HG03354 (cell line): ENCODE data around the gene IMPDH2.

Experiments
- ATAC-seq: cut with Tn5 transposase; IDR thresholded peaks from one replicate; pipeline ENCODE4 v1.9.1; 2021; ENCODE audit warnings: mild to moderate bottlenecking; ENCODE audit not compliant: unreplicated experiment, poor library complexity, severe bottlenecking

IMPDH2 gene

GRCh38 chr3:49028673-49029562, at the start of gene IMPDH2:
TSS of gene IMPDH2 (minus strand) at chr3:49029398. CDS start at chr3:49029350, 48 bp downstream.
- peak; percentile 91 for ATAC-seq

DNA sequence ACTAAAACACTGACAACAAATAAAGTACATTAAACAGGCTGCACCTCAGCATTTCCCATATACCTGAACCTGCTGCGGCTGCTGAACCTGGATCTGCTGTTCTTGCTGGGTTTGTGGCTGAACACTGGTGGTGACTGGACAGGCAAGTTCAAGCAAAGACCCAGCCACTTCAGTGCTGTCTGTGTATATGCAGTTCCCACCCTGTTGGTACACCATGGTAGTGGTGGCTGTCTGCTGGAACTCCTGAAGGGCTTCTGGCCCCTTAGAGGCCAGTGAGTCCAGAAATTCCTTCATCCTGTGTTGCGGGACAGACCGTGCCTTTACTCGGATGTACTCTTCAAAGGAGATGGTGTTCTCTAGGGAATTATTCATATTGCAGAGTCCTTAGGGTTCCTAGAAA, 47.4 kb upstream of the IMPDH2 start:
- ATAC-seq, result no peak

GRCh38 chr3:49076116-49076515, 46.9 kb upstream of the IMPDH2 start:
- ATAC-seq, result no peak

GRCh38 chr3:49058011-49058410, 28.8 kb upstream of the IMPDH2 start:
- ATAC-seq, result no peak

DNA sequence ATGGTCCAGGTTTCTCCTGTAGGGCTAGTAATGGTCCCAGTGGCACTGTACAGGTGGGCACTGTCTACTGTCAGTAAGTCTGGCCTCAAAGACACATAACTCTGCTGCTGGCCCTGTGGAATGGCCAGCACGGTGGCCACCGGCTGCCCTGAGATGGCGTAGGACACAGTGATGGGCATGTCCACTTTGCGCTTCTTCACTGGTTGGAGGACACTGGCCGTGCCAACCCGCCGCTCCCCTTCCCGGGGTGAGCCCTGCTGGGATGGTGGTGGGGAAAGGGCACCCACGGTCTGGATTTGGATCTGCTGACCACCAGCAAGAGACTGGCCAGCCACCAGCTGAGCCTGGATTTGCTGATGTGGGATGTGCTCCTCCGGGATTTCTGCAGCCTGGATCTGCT, 28.1 kb upstream of the IMPDH2 start:
- no peak for ATAC-seq

- ATAC-seq, result no peak
Observed at GRCh38 chr3:49054344-49054862, 25.2 kb upstream of the IMPDH2 start.

DNA sequence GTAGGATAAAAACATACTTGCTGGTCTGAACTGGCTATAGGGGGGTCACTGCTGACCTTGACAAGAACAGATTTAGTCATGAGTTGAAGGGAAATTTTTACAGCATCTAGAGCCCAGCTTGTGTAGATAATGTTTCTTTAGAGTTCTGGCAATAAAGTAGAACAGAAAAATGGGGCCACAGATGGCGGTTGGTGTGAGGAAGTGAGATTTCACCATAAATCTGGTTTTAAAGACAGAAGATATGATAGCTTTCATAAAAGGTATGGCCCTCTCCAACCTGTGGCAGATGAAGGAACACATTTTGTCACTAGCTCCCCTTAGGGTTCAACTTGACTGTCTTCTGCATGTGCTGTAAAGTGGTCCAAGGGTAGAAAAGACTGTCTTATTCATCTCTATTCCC, 24.3 kb upstream of the IMPDH2 start:
- ATAC-seq, result no peak

DNA sequence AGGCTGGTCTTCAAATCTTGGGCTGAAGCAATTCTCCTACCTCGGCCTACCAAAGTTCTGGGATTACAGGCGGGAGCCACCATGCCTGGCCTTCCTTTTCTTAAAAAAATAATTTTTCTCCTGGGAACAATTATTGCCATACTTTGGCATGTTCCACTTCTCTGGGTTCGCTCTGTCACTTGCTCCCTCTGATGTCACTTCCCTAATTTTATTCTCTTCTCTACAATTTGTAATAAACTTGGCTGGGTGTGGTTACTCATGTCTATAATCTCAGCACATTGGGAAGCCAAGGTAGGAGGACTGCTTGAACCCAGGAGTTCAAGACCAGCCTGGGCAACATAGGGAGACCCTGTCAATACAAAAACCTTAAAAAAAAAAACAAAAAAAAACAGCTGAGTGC, 6.1 kb upstream of the IMPDH2 start:
- no peak for ATAC-seq

- ATAC-seq, result no peak
Observed at GRCh38 chr3:49034650-49035049, 5.5 kb upstream of the IMPDH2 start.

- no peak for ATAC-seq
Observed at GRCh38 chr3:49032646-49033304, 3.6 kb upstream of the IMPDH2 start.

- ATAC-seq, result no peak
Observed at GRCh38 chr3:49030321-49030720, 1.1 kb upstream of the IMPDH2 start.

GRCh38 chr3:49029563-49029884, 326 bp upstream of the IMPDH2 start:
- no peak for ATAC-seq

- no peak for ATAC-seq
Observed at GRCh38 chr3:49028298-49028672, 913 bp downstream of the IMPDH2 start.

GRCh38 chr3:49027634-49028033, 1.6 kb downstream of the IMPDH2 start:
- no peak for ATAC-seq

DNA sequence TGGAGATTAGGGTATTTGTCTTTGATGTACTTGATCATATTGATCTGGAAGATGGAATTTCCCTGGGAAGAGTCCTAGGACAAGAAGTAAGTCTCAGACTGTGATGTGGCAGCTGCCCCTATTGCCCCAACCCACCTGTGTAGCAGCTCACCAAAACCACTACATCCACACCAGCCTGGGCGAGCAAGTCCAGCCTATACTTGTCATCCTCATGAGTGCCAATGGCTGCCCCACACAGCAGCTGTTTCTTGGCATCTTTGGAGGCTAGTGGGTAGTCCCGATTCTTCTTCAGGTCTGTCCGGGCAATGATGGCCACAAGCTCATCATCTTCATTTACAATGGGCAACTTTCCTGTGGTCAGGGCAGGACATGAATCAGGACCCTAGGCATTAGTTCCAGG, 2.7 kb downstream of the IMPDH2 start:
- ATAC-seq, result no peak

DNA sequence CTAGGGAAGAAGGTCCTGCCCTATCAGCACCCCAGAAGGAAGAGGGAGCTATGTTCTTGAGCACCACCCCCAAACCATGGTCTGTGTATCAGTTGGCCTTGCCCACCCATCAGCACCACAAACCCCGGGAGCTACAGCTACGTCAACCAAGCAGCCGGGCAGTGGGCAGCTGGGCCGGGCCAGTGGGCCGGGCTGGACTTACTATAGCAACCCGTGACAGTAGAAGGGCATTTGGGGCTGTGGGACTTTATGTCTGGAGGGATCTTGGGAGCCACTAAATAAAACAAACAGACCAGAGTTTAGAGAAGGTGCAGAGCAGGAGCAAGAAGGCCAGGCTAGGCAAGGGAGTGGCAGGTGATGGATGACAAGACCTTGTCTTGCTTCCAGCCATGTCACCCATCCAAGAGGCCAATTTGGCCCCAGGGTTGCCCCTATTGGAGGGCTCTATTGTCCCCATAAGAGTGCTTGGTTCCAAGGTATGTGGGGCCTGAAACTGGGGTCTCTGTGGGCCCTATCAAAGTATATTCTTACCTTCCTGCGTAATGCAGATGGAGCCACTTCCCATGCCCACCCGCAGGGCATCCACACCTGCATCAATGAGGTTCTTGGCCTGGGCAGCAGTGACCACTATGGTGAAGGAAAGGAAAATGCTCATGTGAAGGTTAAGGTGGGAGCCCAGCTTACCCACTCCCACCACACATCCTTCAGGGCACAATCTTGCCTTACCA, 3.2 kb downstream of the IMPDH2 start:
- no peak for ATAC-seq

- no peak for ATAC-seq
Observed at GRCh38 chr3:49025005-49025792, 4.0 kb downstream of the IMPDH2 start.

GRCh38 chr3:49024449-49024848, 4.7 kb downstream of the IMPDH2 start:
- no peak for ATAC-seq

DNA sequence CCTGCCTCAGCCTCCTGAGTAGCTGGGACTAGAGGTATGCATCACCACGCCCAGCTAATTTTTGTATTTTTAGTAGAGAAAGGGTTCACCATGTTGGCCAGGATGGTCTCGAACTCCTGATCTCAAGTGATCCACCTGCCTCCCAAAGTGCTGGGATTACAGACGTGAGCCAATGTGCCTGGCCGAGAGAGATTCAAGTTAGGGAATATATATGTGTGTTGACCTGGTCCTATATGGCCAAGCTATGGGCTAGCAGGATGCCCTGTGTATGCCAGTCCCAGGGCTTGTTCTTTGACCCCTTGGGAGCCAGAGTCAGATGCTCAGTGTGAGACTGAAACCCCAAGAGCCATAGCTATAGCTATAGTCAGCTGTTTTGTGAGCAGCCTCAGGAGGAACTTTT, 5.4 kb downstream of the IMPDH2 start:
- ATAC-seq, result no peak

- no peak for ATAC-seq
Observed at GRCh38 chr3:49022688-49023171, 6.5 kb downstream of the IMPDH2 start.
